ENCODE measurements around the gene TNFAIP2. TPM values are rescaled to one million over a fixed set of nuclear protein-coding genes. Genes with fewer than 3 reads are reported as not detected.
A peak's percentile ranks its signal among the peaks of the same experiment; 100 is the strongest.

Gene TNFAIP2
- total and polyA plus RNA-seq, 9 of the 15 experiments (the other 6 are each of a cell fraction or from before 2014, with no cell fraction given) = 22.6 to 68.6 (median 44.6) TPM

DNA sequence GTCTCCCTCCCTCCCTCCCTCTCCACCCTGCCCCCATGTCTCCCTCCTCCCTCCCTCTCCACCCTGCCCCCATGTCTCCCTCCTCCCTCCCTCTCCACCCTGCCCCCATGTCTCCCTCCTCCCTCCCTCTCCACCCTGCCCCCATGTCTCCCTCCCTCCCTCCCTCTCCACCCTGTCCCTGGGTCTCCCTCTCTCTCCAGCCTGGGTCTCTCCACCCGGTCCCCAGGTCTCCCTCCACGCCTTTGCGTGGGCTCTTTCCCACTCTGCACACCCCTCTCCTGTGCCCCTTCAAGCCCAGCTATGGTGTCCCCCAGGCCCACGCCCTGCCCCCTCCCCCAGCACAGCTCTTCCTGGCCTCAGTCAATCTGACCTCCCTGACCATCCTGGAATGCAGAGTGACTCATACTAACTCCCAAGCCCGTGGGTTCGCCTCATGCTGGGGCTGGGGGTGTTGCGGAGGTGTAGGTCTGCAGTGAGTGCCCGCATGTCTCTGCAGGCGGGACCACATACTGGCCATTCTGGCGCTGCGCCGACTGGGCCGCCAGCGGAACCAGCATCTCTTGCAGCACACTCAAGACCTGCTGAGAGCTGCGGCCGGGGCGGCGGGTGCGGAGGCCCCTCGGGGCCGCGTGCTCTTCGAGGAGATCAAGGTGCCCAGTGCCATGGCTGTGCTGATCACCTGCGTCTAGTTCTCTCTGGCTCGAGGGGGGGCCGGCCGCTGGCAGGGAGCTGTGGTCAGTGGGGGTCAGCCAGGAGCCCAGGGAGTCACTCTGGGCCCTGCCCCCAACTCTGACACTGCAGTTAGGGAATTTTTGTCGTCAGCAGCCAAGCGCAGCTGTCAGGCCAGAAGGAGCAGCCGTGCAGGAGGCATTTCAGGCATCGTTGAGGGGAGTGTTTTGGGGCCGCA lies 13.5 kb upstream of the TNFAIP2 start (continued):
- TF ChIP-seq CHD4 (IDR thresholded peaks at IDR 0.05; ENCODE audit: insufficient read depth, insufficient replicate concordance, low read depth, low read length, poor library complexity, severe bottlenecking) = no peak
- TF ChIP-seq BHLHE40 (IDR thresholded peaks at IDR 0.05; ENCODE audit: low read length) = 0 out of 2 replicates have a peak, but pooled peaks have one; percentile 2
- no peak for TF ChIP-seq ZNF444 (CRISPR knock-in tag; IDR thresholded peaks at IDR 0.05)
- no peak for TF ChIP-seq FOXA1 (IDR thresholded peaks at IDR 0.05; ENCODE audit: borderline replicate concordance)
- no peak for TF ChIP-seq PURB (CRISPR knock-in tag; IDR thresholded peaks at IDR 0.05; ENCODE audit: low read depth)
- peak; percentile 66; the same call in 1 of the 2 replicates for TF ChIP-seq DPF2 (IDR thresholded peaks at IDR 0.05)
- no peak for TF ChIP-seq HSF4 (CRISPR knock-in tag; IDR thresholded peaks at IDR 0.05; ENCODE audit: borderline replicate concordance)
- no peak for TF ChIP-seq COPS2 (conservative IDR thresholded peaks at IDR 0.05)
- TF ChIP-seq HNRNPLL (IDR thresholded peaks at IDR 0.05; ENCODE audit: low read depth, low read length, poor library complexity, severe bottlenecking) = no peak
- TF ChIP-seq ZNF408 (CRISPR knock-in tag; IDR thresholded peaks at IDR 0.05; ENCODE audit: low read depth) = no peak
- TF ChIP-seq BCL6 (CRISPR knock-in tag; IDR thresholded peaks at IDR 0.05) = no peak
- TF ChIP-seq, protein P1, sequence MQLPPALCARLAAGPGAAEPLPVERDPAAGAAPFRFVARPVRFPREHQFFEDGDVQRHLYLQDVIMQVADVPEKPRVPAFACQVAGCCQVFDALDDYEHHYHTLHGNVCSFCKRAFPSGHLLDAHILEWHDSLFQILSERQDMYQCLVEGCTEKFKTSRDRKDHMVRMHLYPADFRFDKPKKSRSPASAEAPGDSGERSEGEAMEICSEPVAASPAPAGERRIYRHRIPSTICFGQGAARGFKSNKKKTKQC (CRISPR knock-in tag; IDR thresholded peaks at IDR 0.05) = no peak
- no peak for TF ChIP-seq PCBP2 (IDR thresholded peaks at IDR 0.05; ENCODE audit: low read depth, low read length, poor library complexity, severe bottlenecking)
- TF ChIP-seq SLC30A9 (CRISPR knock-in tag; IDR thresholded peaks at IDR 0.05) = no peak
- peak; percentile 56 for TF ChIP-seq LEF1 (IDR thresholded peaks at IDR 0.05)
- no peak for TF ChIP-seq ZNF24 (IDR thresholded peaks at IDR 0.05)
- no peak for TF ChIP-seq RB1 (IDR thresholded peaks at IDR 0.05; ENCODE audit: low read depth)
- TF ChIP-seq ZNF347 (CRISPR knock-in tag; IDR thresholded peaks at IDR 0.05; ENCODE audit: low read depth) = no peak
- TF ChIP-seq CAMTA2 (CRISPR knock-in tag; conservative IDR thresholded peaks at IDR 0.05) = no peak
- TF ChIP-seq SREBF1 (IDR thresholded peaks at IDR 0.05; ENCODE audit: borderline replicate concordance, low read depth, low read length) = no peak
- no peak for TF ChIP-seq PHB (CRISPR knock-in tag; IDR thresholded peaks at IDR 0.05)
- no peak for TF ChIP-seq DIDO1 (tag; IDR thresholded peaks at IDR 0.05; ENCODE audit: low read depth)
- TF ChIP-seq MCM3 (IDR thresholded peaks at IDR 0.05) = no peak
- TF ChIP-seq NFYB (IDR thresholded peaks at IDR 0.05; ENCODE audit: extremely low read depth, insufficient read length) = no peak
- no peak for TF ChIP-seq GATAD2B (IDR thresholded peaks at IDR 0.05; ENCODE audit: borderline replicate concordance)
- TF ChIP-seq RFX1 (IDR thresholded peaks at IDR 0.05) = no peak
- TF ChIP-seq, protein P2, sequence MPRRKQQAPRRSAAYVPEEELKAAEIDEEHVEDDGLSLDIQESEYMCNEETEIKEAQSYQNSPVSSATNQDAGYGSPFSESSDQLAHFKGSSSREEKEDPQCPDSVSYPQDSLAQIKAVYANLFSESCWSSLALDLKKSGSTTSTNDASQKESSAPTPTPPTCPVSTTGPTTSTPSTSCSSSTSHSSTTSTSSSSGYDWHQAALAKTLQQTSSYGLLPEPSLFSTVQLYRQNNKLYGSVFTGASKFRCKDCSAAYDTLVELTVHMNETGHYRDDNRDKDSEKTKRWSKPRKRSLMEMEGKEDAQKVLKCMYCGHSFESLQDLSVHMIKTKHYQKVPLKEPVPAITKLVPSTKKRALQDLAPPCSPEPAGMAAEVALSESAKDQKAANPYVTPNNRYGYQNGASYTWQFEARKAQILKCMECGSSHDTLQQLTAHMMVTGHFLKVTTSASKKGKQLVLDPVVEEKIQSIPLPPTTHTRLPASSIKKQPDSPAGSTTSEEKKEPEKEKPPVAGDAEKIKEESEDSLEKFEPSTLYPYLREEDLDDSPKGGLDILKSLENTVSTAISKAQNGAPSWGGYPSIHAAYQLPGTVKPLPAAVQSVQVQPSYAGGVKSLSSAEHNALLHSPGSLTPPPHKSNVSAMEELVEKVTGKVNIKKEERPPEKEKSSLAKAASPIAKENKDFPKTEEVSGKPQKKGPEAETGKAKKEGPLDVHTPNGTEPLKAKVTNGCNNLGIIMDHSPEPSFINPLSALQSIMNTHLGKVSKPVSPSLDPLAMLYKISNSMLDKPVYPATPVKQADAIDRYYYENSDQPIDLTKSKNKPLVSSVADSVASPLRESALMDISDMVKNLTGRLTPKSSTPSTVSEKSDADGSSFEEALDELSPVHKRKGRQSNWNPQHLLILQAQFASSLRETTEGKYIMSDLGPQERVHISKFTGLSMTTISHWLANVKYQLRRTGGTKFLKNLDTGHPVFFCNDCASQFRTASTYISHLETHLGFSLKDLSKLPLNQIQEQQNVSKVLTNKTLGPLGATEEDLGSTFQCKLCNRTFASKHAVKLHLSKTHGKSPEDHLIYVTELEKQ (CRISPR knock-in tag; IDR thresholded peaks at IDR 0.05) = no peak
- no peak for TF ChIP-seq ZNF12 (CRISPR knock-in tag; IDR thresholded peaks at IDR 0.05)

Measured in K562 (cell line).